GM18511 (cell line): ENCODE results near the gene PADI1.
"Not testable (repeated sequence)": the region's sequence is repeated elsewhere in the genome, so short reads cannot be mapped to it uniquely, and the experiment has no call there.

Experiments used
- ATAC-seq: cut with Tn5 transposase; IDR thresholded peaks from one replicate; pipeline ENCODE4 v1.9.1; 2021; ENCODE audit warnings: mild to moderate bottlenecking, moderate library complexity; ENCODE audit not compliant: unreplicated experiment

Gene PADI1

GRCh38 chr1:17239420-17239819 lies 34.5 kb downstream of the PADI1 start:
- no peak for ATAC-seq

- ATAC-seq: not testable (repeated sequence)
Observed at GRCh38 chr1:17241011-17241779, 36.3 kb downstream of the PADI1 start.

GRCh38 chr1:17241780-17242074 lies 36.8 kb downstream of the PADI1 start:
- not testable (repeated sequence) for ATAC-seq

GRCh38 chr1:17243274-17243673 lies 38.3 kb downstream of the PADI1 start:
- ATAC-seq: no peak

- ATAC-seq: no peak
Observed at GRCh38 chr1:17244821-17245740, 40.2 kb downstream of the PADI1 start.

GRCh38 chr1:17245816-17246325 lies 40.9 kb downstream of the PADI1 start:
- ATAC-seq: no peak

GRCh38 chr1:17246971-17247370 lies 42.0 kb downstream of the PADI1 start:
- ATAC-seq: no peak

GRCh38 chr1:17248781-17249180 lies 43.9 kb downstream of the PADI1 start, which contains the start of gene PADI3:
TSS of gene PADI3 (plus strand) at chr1:17249098. CDS start at chr1:17249138, 40 bp downstream.
- no peak for ATAC-seq

- no peak for ATAC-seq
Observed at GRCh38 chr1:17250601-17251000, 45.7 kb downstream of the PADI1 start.

- no peak for ATAC-seq
Observed at GRCh38 chr1:17251246-17251645, 46.3 kb downstream of the PADI1 start.

- no peak for ATAC-seq
Observed at GRCh38 chr1:17251701-17252376, 46.9 kb downstream of the PADI1 start.

- ATAC-seq: no peak
Observed at GRCh38 chr1:17255336-17255735, 50.4 kb downstream of the PADI1 start.

- ATAC-seq: no peak
Observed at GRCh38 chr1:17258116-17258757, 53.3 kb downstream of the PADI1 start.

- no peak for ATAC-seq
Observed at GRCh38 chr1:17258758-17259130, 53.8 kb downstream of the PADI1 start.

GRCh38 chr1:17259233-17259873 lies 54.4 kb downstream of the PADI1 start:
- ATAC-seq: no peak

- no peak for ATAC-seq
Observed at GRCh38 chr1:17260264-17260663, 55.3 kb downstream of the PADI1 start.

- no peak for ATAC-seq
Observed at GRCh38 chr1:17260738-17261137, 55.8 kb downstream of the PADI1 start.

- no peak for ATAC-seq
Observed at GRCh38 chr1:17263936-17264335, 59.0 kb downstream of the PADI1 start.

GRCh38 chr1:17264470-17264869 lies 59.5 kb downstream of the PADI1 start:
- no peak for ATAC-seq

- no peak for ATAC-seq
Observed at GRCh38 chr1:17265162-17265561, 60.2 kb downstream of the PADI1 start.
